Fibroblast of lung (primary cell): Measurements from ENCODE around the gene TMEM208.

Experiments
- CTCF ChIP-seq, 2 donors: IDR thresholded peaks in 1 of 2; conservative IDR thresholded peaks in 1 of 2; 1 replicate in 1 of 2; 2 replicates in 1 of 2; pipeline ENCODE4 v1.5.1; 2011 to 2012; ENCODE audit warnings: low read length in 2 of 2, control low read depth in 1 of 2, inconsistent platforms in 1 of 2, low read depth in 1 of 2, mild to moderate bottlenecking in 1 of 2
- EZH2 ChIP-seq: IDR thresholded peaks from 2 replicates; pipeline ENCODE4 v1.5.1; 2012; ENCODE audit warnings: low read length, control low read depth, mild to moderate bottlenecking; ENCODE audit errors: missing control alignments

GRCh38 chr16:67240506-67240905 is 13.6 kb downstream of the TMEM208 start:
- TF ChIP-seq CTCF (conservative IDR thresholded peaks at IDR 0.05 in 1 of 2, IDR thresholded peaks at IDR 0.05 in 1 of 2; ENCODE audit: low read depth in 1 of 2, low read length in 2 of 2), result no peak
- TF ChIP-seq EZH2, result no peak
